Ishikawa (cell line): ENCODE results near the gene STARD10.

Experiments
- CEBPB ChIP-seq: IDR thresholded peaks from 2 replicates; pipeline ENCODE4 v1.6.1; 2012
- CREB1 ChIP-seq: IDR thresholded peaks from 2 replicates; pipeline ENCODE4 v1.6.1; 2012; ENCODE audit warnings: low read depth
- EGR1 ChIP-seq: IDR thresholded peaks from 2 replicates; pipeline ENCODE4 v1.6.1; 2012
- EP300 ChIP-seq: IDR thresholded peaks from 2 replicates; pipeline ENCODE4 v1.6.1; 2012; ENCODE audit warnings: borderline replicate concordance
- FOXM1 ChIP-seq: IDR thresholded peaks from 2 replicates; pipeline ENCODE4 v1.6.1; 2012; ENCODE audit warnings: low read depth, borderline replicate concordance
- NFIC ChIP-seq: IDR thresholded peaks from 2 replicates; pipeline ENCODE4 v1.6.1; 2012
- RAD21 ChIP-seq: IDR thresholded peaks from 2 replicates; pipeline ENCODE4 v1.6.1; 2012; ENCODE audit warnings: low read depth
- TAF1 ChIP-seq: IDR thresholded peaks from 2 replicates; pipeline ENCODE4 v1.6.1; 2012; ENCODE audit warnings: low read depth, mild to moderate bottlenecking
- TCF12 ChIP-seq: IDR thresholded peaks from 2 replicates; pipeline ENCODE4 v1.6.1; 2012; ENCODE audit warnings: low read depth
- YY1 ChIP-seq: IDR thresholded peaks from 2 replicates; pipeline ENCODE4 v1.6.1; 2012; ENCODE audit warnings: low read depth
- ZBTB7A ChIP-seq: IDR thresholded peaks from 2 replicates; pipeline ENCODE4 v1.6.1; 2012; ENCODE audit warnings: low read depth
- TF ChIP-seq, protein P1 (sequence below): IDR thresholded peaks from 2 replicates; pipeline ENCODE4 v1.6.1; 2012; ENCODE audit warnings: low read depth, mild to moderate bottlenecking
- TF ChIP-seq, protein P2 (sequence below): IDR thresholded peaks from 2 replicates; pipeline ENCODE4 v1.6.1; 2012

DNA sequence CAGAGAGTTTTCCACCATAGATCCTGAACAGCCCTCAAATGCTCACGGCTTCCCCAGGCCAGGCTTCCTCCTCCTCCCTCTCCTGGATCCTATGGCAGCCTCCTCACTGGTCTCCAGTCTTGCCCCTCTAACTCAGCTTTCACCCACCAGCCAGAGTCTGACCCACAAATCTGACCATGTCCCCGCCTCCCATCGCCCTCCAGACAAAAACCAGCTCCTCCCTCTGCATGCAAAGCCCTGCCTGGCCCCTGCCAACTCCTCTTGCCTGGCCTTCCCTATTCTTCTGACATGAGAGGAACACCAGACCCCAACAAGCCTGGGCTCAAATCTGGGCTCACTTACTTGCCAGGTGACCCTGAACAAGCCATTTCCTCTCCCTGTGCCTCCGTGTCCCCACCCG, 87.3 kb downstream of the STARD10 start:
- TF ChIP-seq NFIC (no peak), EP300 (no peak), TCF12 (no peak), TAF1 (no peak), RAD21 (no peak), FOXM1 (no peak), CEBPB (no peak), EGR1 (no peak), CREB1 (no peak), ZBTB7A (no peak), YY1 (no peak)
- TF ChIP-seq, protein P1, sequence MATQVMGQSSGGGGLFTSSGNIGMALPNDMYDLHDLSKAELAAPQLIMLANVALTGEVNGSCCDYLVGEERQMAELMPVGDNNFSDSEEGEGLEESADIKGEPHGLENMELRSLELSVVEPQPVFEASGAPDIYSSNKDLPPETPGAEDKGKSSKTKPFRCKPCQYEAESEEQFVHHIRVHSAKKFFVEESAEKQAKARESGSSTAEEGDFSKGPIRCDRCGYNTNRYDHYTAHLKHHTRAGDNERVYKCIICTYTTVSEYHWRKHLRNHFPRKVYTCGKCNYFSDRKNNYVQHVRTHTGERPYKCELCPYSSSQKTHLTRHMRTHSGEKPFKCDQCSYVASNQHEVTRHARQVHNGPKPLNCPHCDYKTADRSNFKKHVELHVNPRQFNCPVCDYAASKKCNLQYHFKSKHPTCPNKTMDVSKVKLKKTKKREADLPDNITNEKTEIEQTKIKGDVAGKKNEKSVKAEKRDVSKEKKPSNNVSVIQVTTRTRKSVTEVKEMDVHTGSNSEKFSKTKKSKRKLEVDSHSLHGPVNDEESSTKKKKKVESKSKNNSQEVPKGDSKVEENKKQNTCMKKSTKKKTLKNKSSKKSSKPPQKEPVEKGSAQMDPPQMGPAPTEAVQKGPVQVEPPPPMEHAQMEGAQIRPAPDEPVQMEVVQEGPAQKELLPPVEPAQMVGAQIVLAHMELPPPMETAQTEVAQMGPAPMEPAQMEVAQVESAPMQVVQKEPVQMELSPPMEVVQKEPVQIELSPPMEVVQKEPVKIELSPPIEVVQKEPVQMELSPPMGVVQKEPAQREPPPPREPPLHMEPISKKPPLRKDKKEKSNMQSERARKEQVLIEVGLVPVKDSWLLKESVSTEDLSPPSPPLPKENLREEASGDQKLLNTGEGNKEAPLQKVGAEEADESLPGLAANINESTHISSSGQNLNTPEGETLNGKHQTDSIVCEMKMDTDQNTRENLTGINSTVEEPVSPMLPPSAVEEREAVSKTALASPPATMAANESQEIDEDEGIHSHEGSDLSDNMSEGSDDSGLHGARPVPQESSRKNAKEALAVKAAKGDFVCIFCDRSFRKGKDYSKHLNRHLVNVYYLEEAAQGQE, result no peak
- TF ChIP-seq, protein P2, sequence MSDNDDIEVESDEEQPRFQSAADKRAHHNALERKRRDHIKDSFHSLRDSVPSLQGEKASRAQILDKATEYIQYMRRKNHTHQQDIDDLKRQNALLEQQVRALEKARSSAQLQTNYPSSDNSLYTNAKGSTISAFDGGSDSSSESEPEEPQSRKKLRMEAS, result no peak
